SK-N-MC (cell line): ENCODE data around the gene OR7D2.

Source experiments
- EZH2 ChIP-seq: fragments of 200-600 bp; sonication (generic); IDR thresholded peaks from one replicate; pipeline ENCODE4 v1.6.1; 2017; ENCODE audit warnings: antibody characterized with exemption
- FOXP2 ChIP-seq: optimal IDR thresholded peaks from 2 replicates; pipeline ENCODE3; 2011; ENCODE audit warnings: mild to moderate bottlenecking, moderate library complexity; ENCODE audit not compliant: insufficient read depth; ENCODE audit errors: extremely low read length, control extremely low read depth
- POLR2AphosphoS5 ChIP-seq: IDR thresholded peaks from 2 replicates; pipeline ENCODE4 v1.6.1; 2012; ENCODE audit warnings: mild to moderate bottlenecking, low read depth, low read length, borderline replicate concordance

GRCh38 chr19:9189535-9189934 is 10.8 kb downstream of the OR7D2 start:
- TF ChIP-seq EZH2 (no peak), POLR2AphosphoS5 (no peak), FOXP2 (no peak)
